ENCODE results near the gene FREY1. TPM values are rescaled to one million over a fixed set of nuclear protein-coding genes. Genes with fewer than 3 reads are reported as not detected.

FREY1 gene
- total and polyA plus RNA-seq, 8 donors = 0.33 to 9.9 (median 3.6) TPM; not detected in 4

GRCh38 chr11:45899448-45900174, 7.5 kb downstream of the FREY1 start:
- peaks cover 0 to 55% (median 13%) of the 10 kb centered on the region in 3 donors for H3K27me3 ChIP-seq

GRCh38 chr11:45899086-45899447, 8.0 kb downstream of the FREY1 start:
- Histone ChIP-seq H3K36me3 (peaks cover 0 to 21% (median 18%) of the 10 kb centered on the region in 4 donors), H3K27ac (peak overlapping the region in 4 of 5 donors; percentile 56 to 82 (median 72)), H3K27me3 (peaks cover 0 to 60% (median 13%) of the 10 kb centered on the region in 3 donors), H3K4me3 (peak overlapping the region in 3 of 4 donors; percentile 46 to 63 (median 55)), H3K9me3 (no peaks in the 10 kb centered on the region), H3K4me1 (peaks cover 21 to 36% (median 27%) of the 10 kb centered on the region in 4 donors)
- TF ChIP-seq POLR2A (IDR thresholded peaks at IDR 0.05) = no peak
- no peak for TF ChIP-seq POLR2AphosphoS5 (IDR thresholded peaks at IDR 0.05)
- no peak for TF ChIP-seq CTCF (IDR thresholded peaks at IDR 0.05)
- no peak for TF ChIP-seq EP300 (IDR thresholded peaks at IDR 0.05)
- intact Hi-C loops (cut with DNase I; ENCODE audit: low total_unique reads) = no loop called here
- DNase-seq = no peak
- 12 to 21% (median 12%) methylated on average over 3 of the region's 3 CpGs; no CpG with 5 or more reads in 2 of the 5 donors for WGBS, 5 donors

More at GRCh38 chr11:45899448-45900174, 7.5 kb downstream of the FREY1 start:
- Histone ChIP-seq H3K36me3 (peaks cover 0 to 26% (median 23%) of the 10 kb centered on the region in 4 donors), H3K27ac (peak overlapping the region; percentile 54 to 82 (median 70)), H3K4me3 (peak overlapping the region; percentile 46 to 63 (median 58)), H3K9me3 (no peaks in the 10 kb centered on the region), H3K4me1 (peaks cover 21 to 41% (median 27%) of the 10 kb centered on the region in 4 donors)
- DNase-seq = peak; percentile 79 to 96
- TF ChIP-seq POLR2AphosphoS5 (IDR thresholded peaks at IDR 0.05) (peak in 1 of 3 donors; percentile 27), CTCF (IDR thresholded peaks at IDR 0.05) (no peak)
- 1% methylated on average over 36 to 62 of the region's 62 CpGs for WGBS, 5 donors
- intact Hi-C loops (cut with DNase I; ENCODE audit: low total_unique reads) = no loop called here

- no peak for DNase-seq
- TF ChIP-seq POLR2A (IDR thresholded peaks at IDR 0.05) (no peak), POLR2AphosphoS5 (IDR thresholded peaks at IDR 0.05) (no peak), EP300 (IDR thresholded peaks at IDR 0.05) (no peak), CTCF (IDR thresholded peaks at IDR 0.05) (no peak)
- WGBS, 5 donors = 87 to 98% (median 90%) methylated on average over 5 to 6 of the region's 6 CpGs
- no peaks in the 10 kb centered on the region for H3K9me3 ChIP-seq
- H3K4me3 ChIP-seq = no peak overlapping the region
- H3K27ac ChIP-seq = no peak overlapping the region
- H3K36me3 ChIP-seq = peaks cover 0 to 6% (median 4%) of the 10 kb centered on the region in 4 donors
- H3K27me3 ChIP-seq = peaks cover 0 to 69% (median 13%) of the 10 kb centered on the region in 3 donors
- intact Hi-C loops (cut with DNase I; ENCODE audit: low total_unique reads) = no loop called here
- peaks cover 21 to 36% (median 27%) of the 10 kb centered on the region in 4 donors for H3K4me1 ChIP-seq
These were observed 9.5 kb downstream of the FREY1 start for GRCh38 chr11:45897556-45897955.

GRCh38 chr11:45896422-45896984, 10.6 kb downstream of the FREY1 start:
- Histone ChIP-seq H3K36me3 (no peaks in the 10 kb centered on the region), H3K4me1 (peaks cover 21 to 34% (median 25%) of the 10 kb centered on the region in 4 donors), H3K9me3 (no peaks in the 10 kb centered on the region), H3K4me3 (no peak overlapping the region), H3K27me3 (peaks cover 0 to 69% (median 13%) of the 10 kb centered on the region in 3 donors), H3K27ac (no peak overlapping the region)
- intact Hi-C loops (cut with DNase I; ENCODE audit: low total_unique reads) = no loop called here
- no peak for TF ChIP-seq CTCF (IDR thresholded peaks at IDR 0.05)
- TF ChIP-seq POLR2AphosphoS5 (IDR thresholded peaks at IDR 0.05) = no peak
- no peak for TF ChIP-seq POLR2A (IDR thresholded peaks at IDR 0.05)
- TF ChIP-seq EP300 (IDR thresholded peaks at IDR 0.05) = no peak
- 8 to 35% (median 19%) methylated on average over 12 to 19 of the region's 19 CpGs for WGBS, 5 donors
- DNase-seq = peak in 1 of 2 donors; percentile 82

All from stomach (tissue), 9 donors.